HFF-Myc (cell line): ENCODE results near the gene DIP2C.

ENCODE experiments used
- DNase-seq: peaks from one replicate; pipeline ENCODE4 v3.0.0-alpha.2; 2011; ENCODE audit warnings: low read depth; ENCODE audit errors: extremely low read depth
- H3K4me3 ChIP-seq: replicated peaks from 2 replicates; pipeline ENCODE4 v1.5.1; 2011; ENCODE audit warnings: low read depth, mild to moderate bottlenecking, control low read depth, low read length
- CTCF ChIP-seq: IDR thresholded peaks from 2 replicates; pipeline ENCODE4 v1.5.1; 2012; ENCODE audit warnings: mild to moderate bottlenecking, low read depth, low read length, control low read depth; ENCODE audit errors: missing control alignments

DIP2C gene

GRCh38 chr10:409408-410040 lies 279.9 kb downstream of the DIP2C start:
- H3K4me3 ChIP-seq: no peak overlapping the region
- no peak for TF ChIP-seq CTCF
- DNase-seq: no peak

- no peak for TF ChIP-seq CTCF
- peak; percentile 22 for DNase-seq
- no peak overlapping the region for H3K4me3 ChIP-seq
These were observed 281.2 kb downstream of the DIP2C start for GRCh38 chr10:408236-408635.

- no peak for TF ChIP-seq CTCF
- DNase-seq: no peak
These were observed 282.5 kb downstream of the DIP2C start for GRCh38 chr10:406976-407375.

GRCh38 chr10:405648-406047 lies 283.8 kb downstream of the DIP2C start:
- no peak overlapping the region for H3K4me3 ChIP-seq
- no peak for DNase-seq
- no peak for TF ChIP-seq CTCF

More at GRCh38 chr10:406976-407375, 282.5 kb downstream of the DIP2C start:
- no peak overlapping the region for H3K4me3 ChIP-seq

GRCh38 chr10:404991-405390 lies 284.5 kb downstream of the DIP2C start:
- TF ChIP-seq CTCF: no peak
- H3K4me3 ChIP-seq: no peak overlapping the region
- no peak for DNase-seq

GRCh38 chr10:404346-404745 lies 285.1 kb downstream of the DIP2C start:
- peak; percentile 37 for DNase-seq
- H3K4me3 ChIP-seq: no peak overlapping the region
- TF ChIP-seq CTCF: no peak

GRCh38 chr10:398954-399353 lies 290.5 kb downstream of the DIP2C start:
- no peak overlapping the region for H3K4me3 ChIP-seq
- DNase-seq: no peak
- TF ChIP-seq CTCF: no peak
